Astrocyte of the cerebellum (primary cell): ENCODE results near the gene RNU7-1.
A peak's percentile ranks its signal among the peaks of the same experiment; 100 is the strongest.

Experiments used
- DNase-seq: peaks from one replicate; pipeline ENCODE4 v3.0.0-alpha.2; 2011; ENCODE audit warnings: low read depth
- H3K4me3 ChIP-seq: 2 replicates; pipeline ENCODE4 v1.5.1; 2011; ENCODE audit warnings: mild to moderate bottlenecking, low read depth, low read length, moderate library complexity
- in situ Hi-C: cut with HindIII; loops from 2 replicates; pipeline ENCODE4 v1.10.0; 2017; ENCODE audit warnings: low sequenced_read_pairs
- TF ChIP-seq, protein P1 (sequence below): IDR thresholded peaks from 2 replicates; pipeline ENCODE4 v1.5.1; 2012; ENCODE audit warnings: low read length, low read depth, moderate library complexity, mild to moderate bottlenecking; ENCODE audit errors: missing control alignments

The RNU7-1 gene

DNA sequence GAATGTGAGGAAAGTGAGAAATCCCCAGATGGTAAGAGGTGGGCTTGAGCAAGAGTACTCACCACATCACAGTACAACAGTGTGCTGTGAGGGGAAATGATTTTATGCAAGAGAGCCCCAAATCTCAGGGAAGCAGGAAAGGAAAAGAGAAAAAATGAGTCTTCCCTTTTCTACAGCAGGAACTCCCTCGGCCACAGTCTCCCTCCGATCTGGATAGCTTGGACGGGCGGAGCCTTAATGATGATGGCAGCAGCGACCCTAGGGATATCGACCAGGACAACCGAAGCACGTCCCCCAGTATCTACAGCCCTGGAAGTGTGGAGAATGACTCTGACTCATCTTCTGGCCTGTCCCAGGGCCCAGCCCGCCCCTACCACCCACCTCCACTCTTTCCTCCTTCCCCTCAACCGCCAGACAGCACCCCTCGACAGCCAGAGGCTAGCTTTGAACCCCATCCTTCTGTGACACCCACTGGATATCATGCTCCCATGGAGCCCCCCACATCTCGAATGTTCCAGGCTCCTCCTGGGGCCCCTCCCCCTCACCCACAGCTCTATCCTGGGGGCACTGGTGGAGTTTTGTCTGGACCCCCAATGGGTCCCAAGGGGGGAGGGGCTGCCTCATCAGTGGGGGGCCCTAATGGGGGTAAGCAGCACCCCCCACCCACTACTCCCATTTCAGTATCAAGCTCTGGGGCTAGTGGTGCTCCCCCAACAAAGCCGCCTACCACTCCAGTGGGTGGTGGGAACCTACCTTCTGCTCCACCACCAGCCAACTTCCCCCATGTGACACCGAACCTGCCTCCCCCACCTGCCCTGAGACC, 8.0 kb upstream of the RNU7-1 start:
- TF ChIP-seq, protein P1, sequence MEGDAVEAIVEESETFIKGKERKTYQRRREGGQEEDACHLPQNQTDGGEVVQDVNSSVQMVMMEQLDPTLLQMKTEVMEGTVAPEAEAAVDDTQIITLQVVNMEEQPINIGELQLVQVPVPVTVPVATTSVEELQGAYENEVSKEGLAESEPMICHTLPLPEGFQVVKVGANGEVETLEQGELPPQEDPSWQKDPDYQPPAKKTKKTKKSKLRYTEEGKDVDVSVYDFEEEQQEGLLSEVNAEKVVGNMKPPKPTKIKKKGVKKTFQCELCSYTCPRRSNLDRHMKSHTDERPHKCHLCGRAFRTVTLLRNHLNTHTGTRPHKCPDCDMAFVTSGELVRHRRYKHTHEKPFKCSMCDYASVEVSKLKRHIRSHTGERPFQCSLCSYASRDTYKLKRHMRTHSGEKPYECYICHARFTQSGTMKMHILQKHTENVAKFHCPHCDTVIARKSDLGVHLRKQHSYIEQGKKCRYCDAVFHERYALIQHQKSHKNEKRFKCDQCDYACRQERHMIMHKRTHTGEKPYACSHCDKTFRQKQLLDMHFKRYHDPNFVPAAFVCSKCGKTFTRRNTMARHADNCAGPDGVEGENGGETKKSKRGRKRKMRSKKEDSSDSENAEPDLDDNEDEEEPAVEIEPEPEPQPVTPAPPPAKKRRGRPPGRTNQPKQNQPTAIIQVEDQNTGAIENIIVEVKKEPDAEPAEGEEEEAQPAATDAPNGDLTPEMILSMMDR: no peak
- in situ Hi-C loops: no loop called here
- no peak for DNase-seq
- no peak overlapping the region for H3K4me3 ChIP-seq

DNA sequence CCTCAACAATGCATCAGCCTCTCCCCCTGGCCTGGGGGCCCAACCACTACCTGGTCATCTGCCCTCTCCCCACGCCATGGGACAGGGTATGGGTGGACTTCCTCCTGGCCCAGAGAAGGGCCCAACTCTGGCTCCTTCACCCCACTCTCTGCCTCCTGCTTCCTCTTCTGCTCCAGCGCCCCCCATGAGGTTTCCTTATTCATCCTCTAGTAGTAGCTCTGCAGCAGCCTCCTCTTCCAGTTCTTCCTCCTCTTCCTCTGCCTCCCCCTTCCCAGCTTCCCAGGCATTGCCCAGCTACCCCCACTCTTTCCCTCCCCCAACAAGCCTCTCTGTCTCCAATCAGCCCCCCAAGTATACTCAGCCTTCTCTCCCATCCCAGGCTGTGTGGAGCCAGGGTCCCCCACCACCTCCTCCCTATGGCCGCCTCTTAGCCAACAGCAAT, 7.4 kb upstream of the RNU7-1 start:
- H3K4me3 ChIP-seq: no peak overlapping the region

DNA sequence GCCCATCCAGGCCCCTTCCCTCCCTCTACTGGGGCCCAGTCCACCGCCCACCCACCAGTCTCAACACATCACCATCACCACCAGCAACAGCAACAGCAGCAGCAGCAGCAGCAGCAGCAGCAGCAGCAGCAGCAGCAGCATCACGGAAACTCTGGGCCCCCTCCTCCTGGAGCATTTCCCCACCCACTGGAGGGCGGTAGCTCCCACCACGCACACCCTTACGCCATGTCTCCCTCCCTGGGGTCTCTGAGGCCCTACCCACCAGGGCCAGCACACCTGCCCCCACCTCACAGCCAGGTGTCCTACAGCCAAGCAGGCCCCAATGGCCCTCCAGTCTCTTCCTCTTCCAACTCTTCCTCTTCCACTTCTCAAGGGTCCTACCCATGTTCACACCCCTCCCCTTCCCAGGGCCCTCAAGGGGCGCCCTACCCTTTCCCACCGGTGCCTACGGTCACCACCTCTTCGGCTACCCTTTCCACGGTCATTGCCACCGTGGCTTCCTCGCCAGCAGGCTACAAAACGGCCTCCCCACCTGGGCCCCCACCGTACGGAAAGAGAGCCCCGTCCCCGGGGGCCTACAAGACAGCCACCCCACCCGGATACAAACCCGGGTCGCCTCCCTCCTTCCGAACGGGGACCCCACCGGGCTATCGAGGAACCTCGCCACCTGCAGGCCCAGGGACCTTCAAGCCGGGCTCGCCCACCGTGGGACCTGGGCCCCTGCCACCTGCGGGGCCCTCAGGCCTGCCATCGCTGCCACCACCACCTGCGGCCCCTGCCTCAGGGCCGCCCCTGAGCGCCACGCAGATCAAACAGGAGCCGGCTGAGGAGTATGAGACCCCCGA, 6.8 kb upstream of the RNU7-1 start:
- TF ChIP-seq, protein P1: no peak
- peak overlapping the region; percentile 47 for H3K4me3 ChIP-seq
- in situ Hi-C loops: no loop called here
- no peak for DNase-seq

More for the DNA sequence above, 7.4 kb upstream of the RNU7-1 start:
- TF ChIP-seq, protein P1: no peak
- DNase-seq: no peak
- in situ Hi-C loops: no loop called here

DNA sequence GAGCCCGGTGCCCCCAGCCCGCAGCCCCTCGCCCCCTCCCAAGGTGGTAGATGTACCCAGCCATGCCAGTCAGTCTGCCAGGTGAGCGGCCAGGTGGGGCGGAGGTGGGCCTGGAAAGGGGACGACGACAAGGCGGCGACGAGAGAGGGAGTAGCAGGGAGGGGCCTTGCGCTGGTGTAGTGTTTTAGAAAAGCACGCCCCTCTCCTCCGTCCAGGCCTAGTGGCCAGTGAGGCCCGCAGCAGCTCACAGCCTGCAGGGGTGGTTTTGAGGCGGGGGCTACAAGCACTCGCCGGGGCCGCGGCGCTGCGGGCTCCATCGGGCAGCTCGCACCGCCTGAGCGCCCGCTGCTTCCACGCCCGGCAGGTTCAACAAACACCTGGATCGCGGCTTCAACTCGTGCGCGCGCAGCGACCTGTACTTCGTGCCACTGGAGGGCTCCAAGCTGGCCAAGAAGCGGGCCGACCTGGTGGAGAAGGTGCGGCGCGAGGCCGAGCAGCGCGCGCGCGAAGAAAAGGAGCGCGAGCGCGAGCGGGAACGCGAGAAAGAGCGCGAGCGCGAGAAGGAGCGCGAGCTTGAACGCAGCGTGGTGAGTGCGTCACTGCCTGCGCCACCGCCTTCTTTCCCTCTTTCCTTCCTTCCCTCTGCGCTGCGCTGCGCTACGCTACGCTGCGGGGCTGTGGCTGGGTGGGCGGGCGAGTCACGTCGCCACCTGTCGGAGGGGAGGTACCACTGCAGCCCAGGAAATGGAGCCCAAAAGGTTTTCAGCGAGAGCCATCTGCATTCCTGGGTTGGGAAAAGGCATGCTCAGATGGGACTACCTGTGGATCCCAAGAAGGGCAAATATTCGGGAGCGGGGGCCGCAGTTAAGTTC, 5.9 kb upstream of the RNU7-1 start:
- TF ChIP-seq, protein P1: peak; percentile 98
- in situ Hi-C loops: no loop called here

DNA sequence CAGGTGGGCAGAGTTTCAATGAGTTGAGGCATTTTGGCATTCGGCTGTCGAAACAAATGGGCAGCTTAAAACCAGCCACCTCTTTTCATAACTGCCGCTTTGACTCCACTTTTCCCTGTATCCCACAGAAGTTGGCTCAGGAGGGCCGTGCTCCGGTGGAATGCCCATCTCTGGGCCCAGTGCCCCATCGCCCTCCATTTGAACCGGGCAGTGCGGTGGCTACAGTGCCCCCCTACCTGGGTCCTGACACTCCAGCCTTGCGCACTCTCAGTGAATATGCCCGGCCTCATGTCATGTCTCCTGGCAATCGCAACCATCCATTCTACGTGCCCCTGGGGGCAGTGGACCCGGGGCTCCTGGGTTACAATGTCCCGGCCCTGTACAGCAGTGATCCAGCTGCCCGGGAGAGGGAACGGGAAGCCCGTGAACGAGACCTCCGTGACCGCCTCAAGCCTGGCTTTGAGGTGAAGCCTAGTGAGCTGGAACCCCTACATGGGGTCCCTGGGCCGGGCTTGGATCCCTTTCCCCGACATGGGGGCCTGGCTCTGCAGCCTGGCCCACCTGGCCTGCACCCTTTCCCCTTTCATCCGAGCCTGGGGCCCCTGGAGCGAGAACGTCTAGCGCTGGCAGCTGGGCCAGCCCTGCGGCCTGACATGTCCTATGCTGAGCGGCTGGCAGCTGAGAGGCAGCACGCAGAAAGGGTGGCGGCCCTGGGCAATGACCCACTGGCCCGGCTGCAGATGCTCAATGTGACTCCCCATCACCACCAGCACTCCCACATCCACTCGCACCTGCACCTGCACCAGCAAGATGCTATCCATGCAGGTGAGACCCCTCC, 5.0 kb upstream of the RNU7-1 start:
- H3K4me3 ChIP-seq: peak overlapping the region; percentile 15
- TF ChIP-seq, protein P1: no peak
- DNase-seq: no peak
- in situ Hi-C loops: no loop called here

More for the DNA sequence above, 5.9 kb upstream of the RNU7-1 start:
- peak overlapping the region; percentile 47 for H3K4me3 ChIP-seq
- peak; percentile 86 for DNase-seq
